ENCODE measurements around the gene ARHGEF7. TPM values are rescaled to one million over a fixed set of nuclear protein-coding genes. Genes with fewer than 3 reads are reported as not detected.

Gene ARHGEF7
- total RNA-seq, 2 experiments from 2014 or later: 67.0 to 71.2 TPM

- Mint-ChIP-seq H3K27me3 (no peaks in the 10 kb centered on the region), H3K9me3 (no peaks in the 10 kb centered on the region), H3K4me1 (ENCODE audit: low read depth) (peaks cover 10% of the 10 kb centered on the region), H3K4me3 (no peak overlapping the region), H3K36me3 (ENCODE audit: low read depth) (no peaks in the 10 kb centered on the region), H3K27ac (no peak overlapping the region)
- intact Hi-C loops (cut with micrococcal nuclease): no loop called here
- ATAC-seq (no peak), DNase-seq (no peak)
- CTCF ChIA-PET: no interaction called here
- no peak for TF ChIP-seq CTCF (IDR thresholded peaks at IDR 0.05)
- POLR2A ChIA-PET: no interaction called here
Measured at GRCh38 chr13:111326981-111327642, 212.0 kb downstream of the ARHGEF7 start.

GRCh38 chr13:111327730-111328573 lies 212.8 kb downstream of the ARHGEF7 start:
- H3K4me1 Mint-ChIP-seq (ENCODE audit: low read depth): peaks cover 10% of the 10 kb centered on the region
- ChIA-PET POLR2A (no interaction called here), CTCF (no interaction called here)
- H3K27me3 Mint-ChIP-seq: no peaks in the 10 kb centered on the region
- no peak overlapping the region for H3K4me3 Mint-ChIP-seq
- no peak overlapping the region for H3K27ac Mint-ChIP-seq
- no peak for ATAC-seq
- H3K36me3 Mint-ChIP-seq (ENCODE audit: low read depth): no peaks in the 10 kb centered on the region
- peaks cover 3% of the 10 kb centered on the region for H3K9me3 Mint-ChIP-seq
- no peak for TF ChIP-seq CTCF (IDR thresholded peaks at IDR 0.05)
- intact Hi-C loops (cut with micrococcal nuclease): no loop called here
- DNase-seq: no peak

- POLR2A ChIA-PET: no interaction called here
- peaks cover 6% of the 10 kb centered on the region for H3K4me1 Mint-ChIP-seq (ENCODE audit: low read depth)
- H3K9me3 Mint-ChIP-seq: peaks cover 7% of the 10 kb centered on the region
- no peak overlapping the region for H3K27ac Mint-ChIP-seq
- DNase-seq (no peak), ATAC-seq (no peak)
- CTCF ChIA-PET: no interaction called here
- no peak for TF ChIP-seq CTCF (IDR thresholded peaks at IDR 0.05)
- H3K36me3 Mint-ChIP-seq (ENCODE audit: low read depth): no peaks in the 10 kb centered on the region
- H3K4me3 Mint-ChIP-seq: no peak overlapping the region
- H3K27me3 Mint-ChIP-seq: no peaks in the 10 kb centered on the region
- intact Hi-C loops (cut with micrococcal nuclease): no loop called here
Measured at GRCh38 chr13:111328574-111329410, 213.7 kb downstream of the ARHGEF7 start.

GRCh38 chr13:111329641-111330040 lies 214.5 kb downstream of the ARHGEF7 start:
- Mint-ChIP-seq H3K4me1 (ENCODE audit: low read depth) (no peaks in the 10 kb centered on the region), H3K27ac (no peak overlapping the region), H3K4me3 (no peak overlapping the region), H3K9me3 (peaks cover 7% of the 10 kb centered on the region), H3K27me3 (no peaks in the 10 kb centered on the region), H3K36me3 (ENCODE audit: low read depth) (no peaks in the 10 kb centered on the region)
- ChIA-PET POLR2A (no interaction called here), CTCF (interaction anchor here (1.6 kb wide), 1 partner anchor 100 kb away, joined by 5 read pairs; no protein-coding TSS in a partner anchor)
- intact Hi-C loops (cut with micrococcal nuclease): no loop called here
- DNase-seq: no peak
- no peak for ATAC-seq
- no peak for TF ChIP-seq CTCF (IDR thresholded peaks at IDR 0.05)

All from activated CD8-positive, alpha-beta T cell treated with anti-CD3 and anti-CD28 coated beads for 36 hours (primary cell).